HUES6 (cell line): ENCODE data around the gene KCNMA1.

ENCODE experiments used
- H3K27ac ChIP-seq: 2 replicates; pipeline ENCODE4 v1.7.0; 2013; ENCODE audit warnings: low read depth, mild to moderate bottlenecking, low read length, inconsistent platforms
- H3K27me3 ChIP-seq: 2 replicates; pipeline ENCODE4 v1.6.1; 2013; ENCODE audit warnings: low read length; ENCODE audit not compliant: control insufficient read depth, insufficient read depth
- H3K36me3 ChIP-seq: 2 replicates; pipeline ENCODE4 v1.6.1; 2013; ENCODE audit warnings: low read length; ENCODE audit not compliant: control insufficient read depth, insufficient read depth
- H3K4me1 ChIP-seq: 2 replicates; pipeline ENCODE4 v1.6.1; 2013; ENCODE audit warnings: low read length; ENCODE audit not compliant: control insufficient read depth, insufficient read depth
- H3K4me3 ChIP-seq: 2 replicates; pipeline ENCODE4 v1.5.1; 2013; ENCODE audit warnings: low read depth, low read length
- H3K9ac ChIP-seq: one replicate; pipeline ENCODE4 v1.6.1; 2013; ENCODE audit warnings: mild to moderate bottlenecking, low read length
- H3K9me3 ChIP-seq: 2 replicates; pipeline ENCODE4 v1.6.1; 2013; ENCODE audit warnings: low read depth, low read length; ENCODE audit not compliant: control insufficient read depth, insufficient read depth

The KCNMA1 gene

GRCh38 chr10:77325233-77325537 is 312.4 kb downstream of the KCNMA1 start:
- Histone ChIP-seq H3K27me3 (no peaks in the 10 kb centered on the region), H3K4me3 (no peak overlapping the region), H3K9ac (no peak overlapping the region), H3K9me3 (peaks cover 5% of the 10 kb centered on the region; the same call in 1 of the 2 replicates), H3K4me1 (peaks cover 12% of the 10 kb centered on the region), H3K27ac (no peak overlapping the region), H3K36me3 (no peaks in the 10 kb centered on the region)

DNA sequence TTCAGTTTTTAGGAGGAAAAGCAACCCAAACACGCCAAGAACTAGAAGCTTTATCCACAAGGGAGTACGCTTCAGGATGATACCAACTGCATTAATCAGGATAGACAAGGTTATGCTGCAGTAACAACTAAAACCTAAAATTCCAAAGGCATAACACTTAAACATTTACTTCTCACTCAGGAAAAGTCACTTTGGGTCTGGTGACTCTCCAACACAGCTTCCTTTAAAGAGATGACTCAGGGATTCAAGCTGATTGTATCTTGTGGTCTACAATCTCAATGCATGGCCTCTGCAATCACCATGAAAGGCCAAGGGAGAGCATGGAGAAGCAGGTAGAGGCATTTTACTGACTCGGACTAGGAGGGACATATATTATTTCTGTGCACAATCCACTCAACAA is 315.8 kb downstream of the KCNMA1 start:
- Histone ChIP-seq H3K9ac (no peak overlapping the region), H3K36me3 (no peaks in the 10 kb centered on the region), H3K27ac (no peak overlapping the region), H3K4me3 (no peak overlapping the region), H3K9me3 (peaks cover 5% of the 10 kb centered on the region; the same call in 1 of the 2 replicates), H3K4me1 (peaks cover 12% of the 10 kb centered on the region), H3K27me3 (no peaks in the 10 kb centered on the region)

DNA sequence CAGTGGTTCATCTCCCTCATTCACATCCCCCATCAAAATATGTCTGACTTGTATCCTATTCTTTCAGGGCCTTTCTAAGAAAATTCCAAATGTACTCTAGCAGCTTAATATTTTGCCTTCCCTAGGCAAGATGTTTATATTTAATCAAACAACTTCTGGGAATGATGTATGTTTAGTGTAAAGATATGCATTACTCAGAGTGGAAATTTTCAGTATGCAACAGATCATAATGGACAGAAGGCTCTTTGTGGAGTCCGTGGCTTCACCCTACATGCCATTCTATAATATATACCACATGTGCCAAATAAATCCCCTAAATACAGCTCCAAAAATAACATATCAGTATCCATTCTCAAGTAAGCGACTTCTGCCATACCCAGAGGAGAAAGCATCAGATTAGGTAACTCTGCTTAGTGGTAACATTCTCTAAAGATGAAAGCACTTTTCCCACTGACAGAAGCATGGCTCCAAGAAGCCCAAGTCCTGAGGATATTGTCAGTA is 316.6 kb downstream of the KCNMA1 start:
- Histone ChIP-seq H3K27me3 (no peaks in the 10 kb centered on the region), H3K4me3 (no peak overlapping the region), H3K9ac (no peak overlapping the region), H3K4me1 (peaks cover 12% of the 10 kb centered on the region), H3K9me3 (peaks cover 5% of the 10 kb centered on the region; the same call in 1 of the 2 replicates), H3K36me3 (no peaks in the 10 kb centered on the region), H3K27ac (no peak overlapping the region)

DNA sequence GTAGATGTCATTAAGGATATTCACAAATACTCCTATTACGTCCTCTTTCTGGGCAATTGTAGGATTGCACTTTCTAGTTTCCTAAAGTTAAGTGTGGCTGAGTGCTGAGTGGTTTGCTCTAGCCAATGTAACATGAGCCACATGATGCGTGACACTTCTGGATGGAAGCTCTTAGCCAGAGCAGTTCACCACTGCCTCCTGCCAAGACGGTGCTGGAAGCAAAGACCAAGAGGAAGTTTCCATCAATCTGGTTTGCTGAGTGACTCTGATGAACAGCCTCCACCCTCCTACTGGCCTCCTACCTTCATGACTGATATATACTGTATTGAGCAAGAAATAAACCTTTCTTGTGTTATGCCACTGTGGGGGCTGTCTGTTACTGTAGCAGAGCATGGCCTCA is 318.1 kb downstream of the KCNMA1 start:
- Histone ChIP-seq H3K27me3 (no peaks in the 10 kb centered on the region), H3K36me3 (no peaks in the 10 kb centered on the region), H3K9ac (no peak overlapping the region), H3K27ac (no peak overlapping the region), H3K4me1 (peaks cover 8% of the 10 kb centered on the region), H3K9me3 (peaks cover 5% of the 10 kb centered on the region; the same call in 1 of the 2 replicates), H3K4me3 (no peak overlapping the region)

GRCh38 chr10:77318739-77319138 is 318.9 kb downstream of the KCNMA1 start:
- Histone ChIP-seq H3K4me3 (no peak overlapping the region), H3K27ac (no peak overlapping the region), H3K4me1 (peaks cover 13% of the 10 kb centered on the region), H3K36me3 (no peaks in the 10 kb centered on the region), H3K9ac (no peak overlapping the region), H3K9me3 (peaks cover 5% of the 10 kb centered on the region; the same call in 1 of the 2 replicates), H3K27me3 (no peaks in the 10 kb centered on the region)

GRCh38 chr10:77317221-77317620 is 320.4 kb downstream of the KCNMA1 start:
- H3K4me1 ChIP-seq: peaks cover 13% of the 10 kb centered on the region
- no peak overlapping the region for H3K27ac ChIP-seq
- H3K9me3 ChIP-seq: peaks cover 5% of the 10 kb centered on the region; the same call in 1 of the 2 replicates
- no peaks in the 10 kb centered on the region for H3K36me3 ChIP-seq
- H3K9ac ChIP-seq: no peak overlapping the region
- no peaks in the 10 kb centered on the region for H3K27me3 ChIP-seq
- no peak overlapping the region for H3K4me3 ChIP-seq

DNA sequence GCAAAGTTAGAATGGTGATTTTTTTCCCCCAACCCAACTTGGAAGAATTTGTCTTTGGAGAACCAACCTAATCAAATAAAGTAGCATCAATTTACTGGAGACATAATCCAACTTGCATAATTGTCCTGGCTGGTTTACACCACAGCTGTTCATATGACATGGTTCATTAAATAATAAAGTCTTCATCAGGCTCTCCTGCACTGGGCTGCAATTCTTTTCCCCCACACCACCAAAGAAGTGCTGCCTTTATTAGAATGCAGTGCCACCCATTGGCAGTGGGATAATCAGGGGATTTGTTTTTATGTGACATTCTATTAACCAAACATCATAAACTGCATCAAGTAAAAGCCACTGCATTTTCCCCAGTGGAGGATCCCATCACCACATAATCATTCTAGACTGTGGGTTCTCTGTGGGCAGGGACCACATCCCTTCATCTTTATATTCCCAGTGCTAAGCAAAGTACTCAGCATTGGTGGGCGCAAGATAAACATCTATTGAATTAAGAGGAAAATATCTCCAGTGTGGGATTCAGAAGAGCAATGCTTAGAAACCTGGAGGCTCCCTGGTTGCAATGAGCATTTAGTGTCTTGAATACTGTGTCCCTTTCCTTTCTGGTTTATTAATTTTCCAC is 322.0 kb downstream of the KCNMA1 start:
- Histone ChIP-seq H3K27me3 (no peaks in the 10 kb centered on the region), H3K27ac (no peak overlapping the region), H3K9me3 (no peaks in the 10 kb centered on the region), H3K4me1 (peaks cover 13% of the 10 kb centered on the region), H3K36me3 (no peaks in the 10 kb centered on the region), H3K4me3 (no peak overlapping the region), H3K9ac (no peak overlapping the region)

DNA sequence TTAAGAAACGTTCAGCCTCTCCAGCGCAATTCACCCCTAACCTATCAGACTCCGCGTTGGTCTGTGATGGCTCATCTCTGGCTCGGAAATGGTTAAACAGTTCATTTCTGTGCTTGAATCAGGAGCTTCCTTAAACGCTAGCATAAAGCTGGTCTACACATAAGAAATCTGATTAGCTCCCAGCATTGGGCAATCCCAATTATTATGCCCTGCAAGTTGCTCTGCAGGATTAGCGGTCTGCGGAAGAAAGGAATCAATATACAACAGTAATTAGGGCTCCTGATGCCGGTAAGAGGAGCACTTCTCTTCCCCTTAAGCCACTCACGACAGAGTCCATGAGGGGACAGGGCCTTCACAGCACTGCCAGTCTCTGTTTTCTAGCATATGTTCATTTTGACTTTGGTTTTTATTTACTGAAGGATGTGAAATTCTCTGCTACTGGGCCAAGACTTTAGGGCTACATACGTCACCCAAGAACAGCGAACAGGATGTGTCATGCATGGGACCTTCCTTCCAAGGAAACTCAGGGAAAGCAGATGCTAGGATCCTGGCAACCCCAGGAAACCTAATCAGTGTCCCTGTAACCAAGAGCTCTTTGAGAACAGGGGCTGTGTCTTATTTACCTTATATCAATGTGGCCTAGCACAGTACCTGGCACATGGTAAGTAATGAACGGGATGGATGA is 324.4 kb downstream of the KCNMA1 start:
- Histone ChIP-seq H3K4me3 (no peak overlapping the region), H3K9ac (no peak overlapping the region), H3K36me3 (no peaks in the 10 kb centered on the region), H3K27me3 (no peaks in the 10 kb centered on the region), H3K4me1 (peaks cover 13% of the 10 kb centered on the region), H3K27ac (no peak overlapping the region), H3K9me3 (no peaks in the 10 kb centered on the region)

DNA sequence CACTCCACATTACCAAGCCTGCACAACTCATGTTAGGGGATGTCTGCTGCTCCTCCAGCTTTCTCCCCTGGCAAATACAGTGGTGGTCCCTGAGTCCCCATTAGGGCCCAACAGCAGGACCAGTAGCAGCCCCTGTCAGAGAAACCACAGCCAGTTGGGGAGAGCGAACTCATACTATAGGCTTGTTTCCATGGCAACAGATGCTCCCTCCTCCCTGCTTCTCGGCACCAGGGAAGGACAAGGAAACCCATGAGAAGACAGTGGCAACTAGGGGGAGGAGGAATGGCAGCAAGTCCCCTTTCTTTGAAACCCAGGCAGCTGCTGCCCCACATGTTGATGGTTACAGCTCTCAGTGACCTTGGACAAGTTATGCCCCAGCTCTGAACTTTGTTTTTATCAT is 326.4 kb downstream of the KCNMA1 start:
- Histone ChIP-seq H3K27me3 (no peaks in the 10 kb centered on the region), H3K36me3 (no peaks in the 10 kb centered on the region), H3K9me3 (no peaks in the 10 kb centered on the region; the same call in 1 of the 2 replicates), H3K9ac (no peak overlapping the region), H3K27ac (no peak overlapping the region), H3K4me1 (peaks cover 13% of the 10 kb centered on the region), H3K4me3 (no peak overlapping the region)

DNA sequence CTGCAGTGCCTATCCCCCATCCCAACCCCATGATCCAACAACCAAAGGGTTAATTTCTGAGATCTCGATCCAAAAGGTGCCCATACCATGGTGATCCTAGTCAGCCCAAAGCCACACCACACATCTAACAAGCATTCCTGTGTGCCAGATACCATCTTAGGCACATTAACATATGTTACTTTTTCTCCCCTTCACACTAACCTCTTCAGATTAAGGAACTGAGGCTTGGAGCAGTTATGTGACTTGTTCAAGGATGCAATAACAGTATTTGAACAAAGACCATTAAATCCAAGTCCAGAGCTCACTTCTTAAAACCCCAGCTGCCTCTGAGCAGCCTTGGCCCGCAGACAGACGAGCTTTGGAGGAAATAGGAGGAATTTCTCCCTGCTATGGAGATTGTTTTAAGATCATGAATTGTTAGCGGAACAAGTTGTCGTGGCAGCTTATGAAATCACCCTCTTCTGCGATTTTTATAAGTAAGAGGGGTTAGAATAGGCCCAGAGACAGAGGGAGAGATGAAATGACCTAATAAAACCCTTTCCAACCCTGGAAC is 327.2 kb downstream of the KCNMA1 start:
- no peaks in the 10 kb centered on the region for H3K27me3 ChIP-seq
- peaks cover 13% of the 10 kb centered on the region for H3K4me1 ChIP-seq
- no peaks in the 10 kb centered on the region; the same call in 1 of the 2 replicates for H3K9me3 ChIP-seq
- H3K9ac ChIP-seq: no peak overlapping the region
- H3K36me3 ChIP-seq: no peaks in the 10 kb centered on the region
- H3K4me3 ChIP-seq: no peak overlapping the region
- no peak overlapping the region for H3K27ac ChIP-seq

GRCh38 chr10:77309509-77309908 is 328.1 kb downstream of the KCNMA1 start:
- Histone ChIP-seq H3K27ac (no peak overlapping the region), H3K4me3 (no peak overlapping the region), H3K36me3 (no peaks in the 10 kb centered on the region), H3K9ac (no peak overlapping the region), H3K4me1 (peaks cover 5% of the 10 kb centered on the region), H3K27me3 (no peaks in the 10 kb centered on the region), H3K9me3 (no peaks in the 10 kb centered on the region; the same call in 1 of the 2 replicates)
